Esophagus muscularis mucosa (tissue), 3 donors: ENCODE data around the gene CISH.

Experiments
- CTCF ChIP-seq, 3 experiments: fragments of 200-600 bp in 2 of 3; fragments of 450-650 bp in 1 of 3; sonication (generic) in 2 of 3; IDR thresholded peaks; one replicate each; pipeline ENCODE4 v1.5.1; 2017 to 2019; ENCODE audit warnings: antibody characterized with exemption in 3 of 3, mild to moderate bottlenecking in 2 of 3, moderate library complexity in 1 of 3
- POLR2A ChIP-seq: fragments of 450-650 bp; IDR thresholded peaks from one replicate; pipeline ENCODE4 v1.6.1; 2017; ENCODE audit warnings: antibody characterized with exemption, moderate library complexity, mild to moderate bottlenecking, low read depth
- POLR2AphosphoS5 ChIP-seq, 2 donors: sonication (generic); formaldehyde crosslinking; IDR thresholded peaks; one replicate each; pipeline ENCODE4 v1.6.1; 2017; ENCODE audit warnings: antibody characterized with exemption in 2 of 2

GRCh38 chr3:50655009-50655830 is 43.6 kb upstream of the CISH start:
- TF ChIP-seq POLR2A (no peak), CTCF (IDR thresholded peaks at IDR 0.05) (no peak), POLR2AphosphoS5 (IDR thresholded peaks at IDR 0.05) (no peak)
